ENCODE results near the gene ACP7.
"Not testable (repeated sequence)": the region's sequence is repeated elsewhere in the genome, so short reads cannot be mapped to it uniquely, and the experiment has no call there.

The ACP7 gene

GRCh38 chr19:39078436-39079200 is 5.5 kb upstream of the ACP7 start:
- no peak for DNase-seq

- no peak for DNase-seq
These were observed 3.7 kb upstream of the ACP7 start for GRCh38 chr19:39080431-39080830.

GRCh38 chr19:39082167-39082566 is 2.0 kb upstream of the ACP7 start:
- no peak for DNase-seq

DNA sequence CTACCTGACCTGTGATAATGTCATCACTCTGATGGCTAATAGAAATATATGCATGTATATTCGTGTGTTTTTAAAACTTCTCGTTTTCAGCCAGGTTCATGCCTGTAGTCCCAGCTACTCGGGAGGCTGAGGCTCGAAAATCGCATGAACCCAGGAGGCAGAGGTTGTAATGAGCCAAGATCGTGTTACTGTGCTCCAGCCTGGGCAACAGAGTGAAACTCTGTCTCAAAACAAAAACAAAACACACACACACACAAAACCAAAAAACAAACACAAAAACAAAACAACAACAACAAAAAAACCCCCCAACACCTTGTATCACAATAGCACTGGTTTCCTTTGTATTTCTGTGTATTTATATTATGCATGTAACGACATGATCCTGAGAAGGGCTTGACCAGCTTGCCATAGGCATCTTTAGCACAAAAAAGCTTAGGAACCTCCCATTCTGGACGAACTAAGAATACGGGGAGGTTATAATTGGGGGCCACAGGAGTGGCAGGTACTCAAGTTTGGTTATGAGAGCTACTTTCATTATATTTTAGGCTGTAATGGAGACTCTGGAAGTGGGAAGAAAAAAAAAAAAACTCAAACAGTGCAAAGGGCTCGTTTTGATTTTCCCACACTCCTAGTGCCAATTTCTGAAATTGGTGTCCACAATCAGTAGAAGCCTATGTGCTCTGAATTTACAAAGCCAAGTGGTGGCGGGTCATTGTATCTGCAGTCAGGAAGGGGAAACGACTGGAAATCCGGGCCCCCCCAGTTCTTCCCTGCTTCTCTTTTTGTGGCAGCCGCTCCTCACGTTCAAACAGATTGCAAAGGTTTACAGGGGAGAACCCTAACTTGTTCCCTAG is 1.2 kb upstream of the ACP7 start:
- DNase-seq = no peak

- no peak for DNase-seq
These were observed 577 bp upstream of the ACP7 start for GRCh38 chr19:39083599-39083982.

DNA sequence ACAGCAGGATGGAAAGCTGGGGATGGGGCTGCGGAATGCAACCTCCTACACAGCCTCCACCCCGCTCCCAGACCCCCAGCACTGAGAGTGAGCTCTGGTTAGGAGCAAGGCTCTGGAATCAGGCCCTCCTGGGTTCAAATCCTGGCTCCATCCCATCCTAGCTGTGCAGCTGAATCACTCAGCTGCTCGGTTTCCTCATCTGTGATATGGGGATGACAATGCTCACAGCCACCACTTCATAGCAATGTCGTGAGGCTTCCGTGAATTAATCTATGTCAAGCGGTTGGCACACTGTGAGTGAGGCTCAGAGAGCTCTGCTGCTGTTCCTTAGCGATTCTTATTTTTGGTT is 538 bp downstream of the ACP7 start:
- DNase-seq = no peak

DNA sequence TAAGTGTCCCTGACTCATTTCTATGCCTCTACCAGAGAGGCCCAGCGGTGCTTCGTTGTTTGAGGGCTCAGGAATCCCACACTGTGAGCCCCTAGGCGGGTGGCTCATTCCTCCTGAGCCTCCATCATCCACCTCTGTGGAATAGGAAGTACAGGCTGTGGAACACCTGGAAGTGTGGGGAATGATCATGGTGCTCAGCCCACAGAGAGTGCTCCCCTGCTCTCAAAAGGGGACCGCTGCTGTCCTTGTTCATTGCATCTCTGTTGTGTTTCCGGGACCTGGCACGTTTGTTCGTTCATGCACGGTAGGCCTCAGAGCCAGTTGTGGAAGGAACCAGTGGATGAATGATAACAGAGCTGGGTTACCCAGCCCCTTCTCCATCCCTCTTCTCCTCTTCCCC is 1.2 kb downstream of the ACP7 start:
- no peak for DNase-seq

DNA sequence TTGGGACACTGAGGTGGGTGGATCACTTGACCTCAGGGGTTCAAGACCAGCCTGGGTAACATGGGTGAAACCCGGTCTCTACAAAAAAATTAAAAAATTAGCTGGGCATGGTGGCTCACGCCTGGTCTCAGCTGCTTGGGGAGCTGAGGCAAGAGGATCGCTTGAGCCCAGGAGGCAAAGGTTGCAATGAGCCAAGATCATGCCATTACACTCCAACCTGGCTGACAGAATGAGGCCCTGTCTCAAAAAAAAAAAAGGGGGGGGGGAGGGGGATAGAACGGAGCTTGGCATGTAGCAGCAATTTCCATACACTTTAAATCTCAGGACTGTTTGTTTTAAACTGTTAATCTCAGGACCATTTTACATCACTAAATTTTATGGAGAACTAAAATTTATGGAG is 2.2 kb downstream of the ACP7 start:
- no peak for DNase-seq

DNA sequence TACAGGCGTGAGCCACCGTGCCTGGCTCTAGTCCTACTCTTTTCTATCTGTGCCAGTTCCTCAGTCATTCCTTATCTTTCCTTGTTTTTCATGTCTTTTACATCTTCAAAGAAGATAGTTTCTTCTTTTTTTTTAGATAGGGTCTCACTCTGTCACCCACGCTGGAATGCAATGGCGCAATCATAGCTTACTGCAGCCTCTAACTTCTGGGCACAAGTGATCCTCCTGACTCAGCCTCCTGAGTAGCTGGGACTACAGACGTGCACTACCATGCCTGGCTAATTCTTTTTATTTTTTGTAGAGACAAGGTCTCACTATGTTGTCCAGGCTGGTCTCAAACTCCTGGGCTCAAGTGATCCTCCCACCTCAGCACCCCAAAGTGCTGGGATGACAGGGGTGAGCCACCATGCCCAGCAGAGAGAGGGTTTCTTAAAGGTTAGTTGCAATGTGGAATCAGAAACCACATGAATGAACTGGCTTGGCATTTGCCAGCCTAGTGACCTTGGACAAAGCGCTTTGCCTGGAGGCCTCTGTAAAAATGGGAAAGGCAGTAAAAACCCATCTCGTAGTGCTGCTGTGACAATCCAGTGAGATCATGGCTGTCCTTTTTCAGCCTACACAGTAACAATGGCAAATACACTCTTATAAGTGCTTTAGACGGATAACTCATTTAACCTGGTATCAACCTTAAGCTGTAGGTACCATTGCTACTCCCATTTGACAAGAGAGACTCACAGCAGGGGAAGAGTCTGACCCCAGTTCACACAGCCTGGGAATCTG is 3.9 kb downstream of the ACP7 start:
- DNase-seq = no peak

- DNase-seq = not testable (repeated sequence)
These were observed 5.8 kb downstream of the ACP7 start for GRCh38 chr19:39090016-39090415.

DNA sequence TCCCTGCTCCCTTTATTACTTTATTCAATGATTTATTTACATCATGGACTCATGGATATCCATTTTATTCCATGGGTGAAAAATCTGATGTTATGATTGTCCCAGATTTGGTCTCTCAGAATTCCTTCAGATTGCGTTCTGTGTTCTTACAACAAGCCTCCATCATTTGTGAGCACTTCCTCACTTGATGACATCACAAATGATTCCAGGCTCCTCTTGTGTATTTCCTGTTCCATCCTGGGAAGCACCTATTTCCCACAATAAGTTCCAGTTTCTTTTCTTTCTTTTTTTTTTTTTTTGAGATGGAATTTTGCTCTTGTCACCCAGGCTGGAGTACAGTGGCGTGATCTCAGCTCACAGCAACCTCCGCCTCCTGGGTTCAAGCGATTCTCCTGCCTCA is 6.7 kb downstream of the ACP7 start:
- no peak for DNase-seq

DNA sequence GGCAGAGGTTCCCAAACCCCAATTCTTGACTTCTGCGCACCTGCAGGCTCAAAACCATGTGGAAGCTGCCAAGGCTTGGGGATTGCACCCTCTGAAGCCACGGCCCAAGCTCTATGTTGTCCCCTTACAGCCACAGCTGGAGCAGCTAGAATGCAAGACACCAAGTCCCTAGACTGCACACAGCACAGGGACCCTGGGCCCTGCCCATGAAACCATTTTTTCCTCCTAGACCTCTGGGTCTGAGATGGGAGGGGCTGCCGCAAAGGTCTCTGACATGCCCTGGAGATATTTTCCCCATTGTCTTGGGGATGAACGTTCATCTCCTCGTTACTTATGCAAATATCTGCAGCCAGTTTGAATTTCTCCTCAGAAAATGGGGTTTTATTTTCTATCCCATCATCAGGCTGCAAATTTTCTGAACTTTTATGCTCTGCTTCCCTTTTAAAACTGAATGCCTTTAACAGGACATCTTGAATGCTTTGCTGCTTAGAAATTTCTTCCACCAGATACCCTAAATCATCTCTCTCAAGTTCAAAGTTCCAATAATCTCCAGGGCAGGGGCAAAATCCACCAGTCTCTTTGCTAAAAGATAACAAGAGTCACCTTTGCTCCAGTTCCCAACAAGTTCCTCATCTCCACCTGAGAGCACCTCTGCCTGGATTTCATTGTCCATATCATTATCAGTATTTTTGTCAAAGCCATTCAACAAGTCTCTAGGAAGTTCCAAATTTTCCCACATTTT is 11.8 kb downstream of the ACP7 start:
- not testable (repeated sequence) for DNase-seq

- no peak for DNase-seq
These were observed 13.1 kb downstream of the ACP7 start for GRCh38 chr19:39097299-39097698.

GRCh38 chr19:39097721-39098120 is 13.6 kb downstream of the ACP7 start:
- DNase-seq = no peak

DNA sequence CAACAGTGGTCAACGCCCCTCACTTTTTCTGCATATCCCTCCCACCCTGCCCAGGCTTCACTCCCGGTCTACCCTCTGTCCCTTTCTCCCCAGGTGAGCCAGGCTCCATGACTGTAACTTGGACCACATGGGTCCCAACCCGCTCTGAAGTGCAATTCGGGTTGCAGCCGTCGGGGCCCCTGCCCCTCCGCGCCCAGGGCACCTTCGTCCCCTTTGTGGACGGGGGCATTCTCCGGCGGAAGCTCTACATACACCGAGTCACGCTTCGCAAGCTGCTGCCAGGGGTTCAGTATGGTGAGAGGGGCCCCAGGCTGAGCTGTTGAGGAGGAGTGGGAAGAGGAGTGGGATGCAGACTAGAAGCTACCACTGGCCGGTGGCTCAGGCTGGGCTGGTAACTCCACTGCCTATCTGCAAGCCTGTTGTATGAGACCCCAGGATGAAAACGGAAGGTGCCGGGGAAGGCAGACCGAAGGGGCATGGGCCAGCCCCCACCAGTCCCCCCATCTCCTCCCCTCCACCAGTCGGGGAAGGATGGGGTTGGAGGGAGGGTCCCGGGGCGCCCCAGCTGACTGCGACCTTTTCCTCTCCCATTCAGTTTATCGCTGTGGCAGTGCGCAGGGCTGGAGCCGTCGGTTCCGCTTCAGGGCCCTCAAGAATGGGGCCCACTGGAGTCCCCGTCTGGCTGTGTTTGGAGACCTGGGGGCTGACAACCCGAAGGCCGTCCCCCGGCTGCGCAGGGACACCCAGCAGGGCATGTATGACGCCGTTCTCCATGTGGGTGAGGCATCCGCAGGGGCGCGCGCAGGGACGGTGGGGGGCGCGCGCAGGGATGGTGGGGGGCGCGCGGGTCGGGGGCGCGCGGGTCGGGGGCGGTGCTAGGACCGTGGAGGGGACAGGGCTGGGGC is 14.4 kb downstream of the ACP7 start:
- DNase-seq = no peak

GRCh38 chr19:39099341-39099740 is 15.2 kb downstream of the ACP7 start:
- no peak for DNase-seq

DNA sequence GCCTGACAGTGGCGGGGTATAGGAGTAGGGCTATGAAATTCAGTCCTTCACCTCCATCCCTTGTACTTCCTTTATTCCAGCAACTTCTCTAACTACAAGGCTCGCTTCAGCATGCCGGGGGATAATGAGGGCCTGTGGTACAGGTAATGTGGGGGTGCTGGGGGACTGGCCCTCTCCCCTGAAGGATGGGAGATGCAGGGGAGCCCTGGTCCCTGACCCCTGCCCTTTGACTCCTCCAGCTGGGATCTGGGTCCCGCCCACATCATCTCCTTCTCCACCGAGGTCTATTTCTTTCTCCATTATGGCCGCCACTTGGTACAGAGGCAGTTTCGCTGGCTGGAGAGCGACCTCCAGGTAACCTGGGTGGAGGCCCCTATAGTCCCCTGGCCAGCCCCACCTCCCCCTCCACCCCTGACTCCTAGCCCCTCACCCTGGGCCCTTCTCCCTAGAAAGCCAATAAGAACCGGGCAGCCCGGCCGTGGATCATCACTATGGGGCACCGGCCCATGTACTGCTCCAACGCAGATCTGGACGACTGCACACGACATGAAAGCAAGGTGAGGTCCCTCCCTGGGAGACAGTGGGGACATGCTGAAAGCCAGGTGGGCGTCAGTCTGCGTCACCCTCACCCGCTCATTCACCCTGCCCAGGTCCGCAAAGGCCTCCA is 16.5 kb downstream of the ACP7 start:
- DNase-seq = no peak

GRCh38 chr19:39103151-39103550 is 19.0 kb downstream of the ACP7 start:
- no peak for DNase-seq

- no peak for DNase-seq
These were observed 20.0 kb downstream of the ACP7 start for GRCh38 chr19:39104186-39104596.

DNA sequence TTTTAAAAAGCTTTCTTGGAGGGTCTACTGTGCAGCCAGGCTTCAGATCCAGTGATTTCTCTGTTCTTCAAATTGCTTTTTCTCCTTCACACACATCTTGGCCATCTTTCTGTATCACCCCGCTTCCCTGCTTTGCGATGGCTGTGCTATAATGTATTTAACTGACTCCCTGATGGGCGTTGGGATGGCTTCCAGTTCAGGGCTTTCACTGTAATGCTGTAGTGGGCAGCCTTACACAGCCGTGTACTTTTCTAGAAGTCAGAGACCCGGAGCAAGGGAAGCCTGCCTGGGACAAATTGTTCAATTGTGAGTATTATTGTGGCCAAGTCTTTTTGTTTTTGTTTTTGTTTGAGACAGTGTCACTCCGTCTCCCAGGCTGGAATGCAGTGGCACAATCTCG is 22.0 kb downstream of the ACP7 start:
- no peak for DNase-seq

DNA sequence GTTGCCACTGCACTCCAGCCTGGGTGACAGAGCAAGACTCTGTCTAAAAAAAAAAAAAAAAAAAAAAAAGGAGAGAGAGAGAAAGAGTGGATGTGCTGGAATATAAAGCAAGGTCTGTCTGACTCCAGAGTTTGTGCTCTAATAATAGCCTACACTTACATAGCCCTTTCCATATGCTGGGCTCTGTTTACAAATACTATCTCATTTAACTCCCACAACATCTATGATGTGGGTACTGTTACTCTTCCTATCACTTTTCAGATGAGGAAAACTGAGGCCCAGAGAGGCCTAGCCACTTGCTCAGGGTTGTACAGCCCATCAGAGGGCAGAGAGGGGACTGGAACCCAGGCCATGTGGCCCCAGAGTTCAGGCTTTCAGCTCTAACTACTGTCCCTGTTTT is 25.5 kb downstream of the ACP7 start:
- DNase-seq = no peak

Data from KG1 (cell line).